H1 (cell line): ENCODE results near the gene COMT. TPM values are rescaled to one million over a fixed set of nuclear protein-coding genes. Genes with fewer than 3 reads are reported as not detected.

Experiments
- BRCA1 ChIP-seq: IDR thresholded peaks from 2 replicates; pipeline ENCODE4 v1.6.1; 2012; ENCODE audit warnings: low read depth, low read length, improper control_type of control experiment
- CHD2 ChIP-seq: IDR thresholded peaks from 2 replicates; pipeline ENCODE4 v1.6.1; 2012; ENCODE audit warnings: low read length, improper control_type of control experiment
- GABPA ChIP-seq: IDR thresholded peaks from 2 replicates; pipeline ENCODE4 v1.6.1; 2011; ENCODE audit warnings: mild to moderate bottlenecking, low read length, moderate library complexity, borderline replicate concordance; ENCODE audit not compliant: insufficient read depth
- GTF2F1 ChIP-seq: IDR thresholded peaks from 2 replicates; pipeline ENCODE4 v1.6.1; 2012; ENCODE audit warnings: low read depth, low read length, improper control_type of control experiment, borderline replicate concordance
- PHF8 ChIP-seq: fragments of 200-600 bp; sonication (generic); conservative IDR thresholded peaks from 2 replicates; pipeline ENCODE4 v1.7.1; 2012; ENCODE audit warnings: low read depth, mild to moderate bottlenecking, inconsistent platforms, low read length, moderate library complexity
- SIRT6 ChIP-seq: IDR thresholded peaks from one replicate; pipeline ENCODE4 v1.7.1; 2012; ENCODE audit warnings: low read length, inconsistent platforms
- SIX5 ChIP-seq: IDR thresholded peaks from 2 replicates; pipeline ENCODE4 v1.6.1; 2011; ENCODE audit warnings: mild to moderate bottlenecking, low read depth, low read length
- polyA plus RNA-seq, 7 experiments: library from polyadenylated mRNA; depleted of rRNA in 3 of 7; stranded (reverse) in 5 of 7; unstranded in 2 of 7; fragments of >200 nt in 5 of 7; fragments of 200-250 nt in 2 of 7; gene quantifications; 1 replicate in 5 of 7; 2 replicates in 1 of 7; 4 replicates in 1 of 7; pipeline versions ENCODE4 v1.2.1 to v1.2.3, GENCODE V29; 2011 to 2013; ENCODE audit warnings: missing spikeins in 2 of 7, mixed read lengths in 2 of 7
- total RNA-seq: library from RNA; stranded (reverse); fragmentation: NEBNext Ultra II Directional; extraction: Animal tissue kit (Norgen Biotek cat#: 25700); gene quantifications from 2 replicates; pipeline ENCODE4 v1.2.1, GENCODE V29; 2021

COMT gene
- total and polyA plus RNA-seq, 2 of the 8 experiments (the other 6 are each of a cell fraction or from before 2014, with no cell fraction given), result 15.2 to 33.7 TPM

GRCh38 chr22:19915287-19915954 is 26.2 kb upstream of the COMT start (continued):
- TF ChIP-seq CHD2 (no peak), GTF2F1 (no peak), SIRT6 (no peak), GABPA (no peak), SIX5 (no peak), PHF8 (no peak), BRCA1 (no peak)
- TF ChIP-seq, all 59 proteins: peak for 0
